Glutamatergic neuron (in vitro differentiated cells): ENCODE data around the gene WDR62. TPM values are rescaled to one million over a fixed set of nuclear protein-coding genes. Genes with fewer than 3 reads are reported as not detected.

Experiments used
- DNase-seq: peaks from one replicate; pipeline ENCODE4 v3.0.0; 2022
- H3K27ac Mint-ChIP-seq: one replicate; pipeline ENCODE4 v1.8.0; 2020; ENCODE audit warnings: mild to moderate bottlenecking, mixed read lengths, inconsistent platforms; ENCODE audit not compliant: unreplicated experiment
- H3K27me3 Mint-ChIP-seq: one replicate; pipeline ENCODE4 v1.8.0; 2020; ENCODE audit warnings: mild to moderate bottlenecking, moderate library complexity, mixed read lengths, inconsistent platforms; ENCODE audit not compliant: unreplicated experiment
- H3K36me3 Mint-ChIP-seq: one replicate; pipeline ENCODE4 v1.8.0; 2020; ENCODE audit warnings: mild to moderate bottlenecking, mixed read lengths, inconsistent platforms; ENCODE audit not compliant: unreplicated experiment
- H3K4me1 Mint-ChIP-seq: one replicate; pipeline ENCODE4 v1.8.0; 2020; ENCODE audit warnings: mild to moderate bottlenecking, low read depth, mixed read lengths, inconsistent platforms; ENCODE audit not compliant: unreplicated experiment
- H3K4me3 Mint-ChIP-seq: one replicate; pipeline ENCODE4 v1.8.0; 2020; ENCODE audit warnings: mild to moderate bottlenecking, mixed read lengths, inconsistent platforms; ENCODE audit not compliant: unreplicated experiment
- H3K9me3 Mint-ChIP-seq: one replicate; pipeline ENCODE4 v1.8.0; 2020; ENCODE audit warnings: mild to moderate bottlenecking, moderate library complexity, mixed read lengths, inconsistent platforms; ENCODE audit not compliant: unreplicated experiment
- total RNA-seq: library from RNA; stranded (reverse); fragmentation: NEBNext Ultra II Directional; extraction: Animal tissue kit (Norgen Biotek cat#: 25700); gene quantifications from one replicate; pipeline ENCODE4 v1.2.1, GENCODE V29; 2021; ENCODE audit not compliant: unreplicated experiment
- TF ChIP-seq, protein P1 (sequence below): fragments of 200-600 bp; sonication (generic); IDR thresholded peaks from one replicate; pipeline ENCODE4 v1.5.0; 2021; ENCODE audit not compliant: partially characterized antibody, unreplicated experiment

Gene WDR62
- total RNA-seq, 1 donor from 2014 or later, result 5.5 TPM

- peaks cover 3% of the 10 kb centered on the region for H3K4me1 Mint-ChIP-seq
- H3K9me3 Mint-ChIP-seq, result peaks cover 2% of the 10 kb centered on the region
Measured at GRCh38 chr19:36028313-36029041, 26.2 kb upstream of the WDR62 start.

DNA sequence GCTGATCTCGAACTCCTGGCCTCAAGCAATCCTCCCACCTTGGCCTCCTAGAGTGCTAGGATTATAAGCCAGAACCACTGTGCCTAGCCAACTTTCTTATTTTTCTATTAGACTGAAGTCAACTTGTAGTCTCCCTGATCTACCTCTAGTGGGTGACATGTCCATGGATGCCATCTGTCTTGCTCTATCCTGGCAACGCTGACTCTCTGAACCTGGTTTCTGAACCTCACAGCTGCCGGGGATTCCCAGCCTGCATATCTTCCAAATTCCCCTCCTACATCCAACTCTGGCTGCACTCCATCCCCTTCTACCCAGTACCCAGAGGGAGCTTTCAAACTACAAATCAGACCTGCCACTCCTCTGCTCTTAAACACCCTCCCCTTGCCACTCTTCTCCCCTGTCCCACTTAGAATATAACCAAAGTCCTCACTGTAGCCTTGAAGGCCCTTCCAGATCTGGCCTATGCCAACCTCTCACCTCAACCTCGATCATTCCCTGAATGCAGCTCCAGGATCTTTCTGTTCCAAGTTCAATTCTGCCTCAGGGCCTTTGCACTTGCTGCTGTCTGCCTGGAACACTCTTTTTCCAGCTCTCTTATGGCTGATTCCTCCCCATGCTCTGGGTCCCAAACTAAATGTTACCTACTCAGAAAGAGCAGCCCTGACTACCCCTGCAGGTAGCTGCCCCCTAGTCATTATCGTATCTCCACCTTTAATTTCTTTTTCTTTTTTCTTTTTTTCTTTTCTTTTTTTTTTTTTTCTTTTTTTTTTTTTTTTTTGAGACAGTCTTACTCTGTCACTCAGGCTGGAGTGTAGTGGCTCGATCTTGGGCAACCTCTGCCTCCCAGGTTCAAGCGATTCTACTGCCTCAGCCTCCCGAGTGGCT is 24.2 kb upstream of the WDR62 start:
- TF ChIP-seq, protein P1, sequence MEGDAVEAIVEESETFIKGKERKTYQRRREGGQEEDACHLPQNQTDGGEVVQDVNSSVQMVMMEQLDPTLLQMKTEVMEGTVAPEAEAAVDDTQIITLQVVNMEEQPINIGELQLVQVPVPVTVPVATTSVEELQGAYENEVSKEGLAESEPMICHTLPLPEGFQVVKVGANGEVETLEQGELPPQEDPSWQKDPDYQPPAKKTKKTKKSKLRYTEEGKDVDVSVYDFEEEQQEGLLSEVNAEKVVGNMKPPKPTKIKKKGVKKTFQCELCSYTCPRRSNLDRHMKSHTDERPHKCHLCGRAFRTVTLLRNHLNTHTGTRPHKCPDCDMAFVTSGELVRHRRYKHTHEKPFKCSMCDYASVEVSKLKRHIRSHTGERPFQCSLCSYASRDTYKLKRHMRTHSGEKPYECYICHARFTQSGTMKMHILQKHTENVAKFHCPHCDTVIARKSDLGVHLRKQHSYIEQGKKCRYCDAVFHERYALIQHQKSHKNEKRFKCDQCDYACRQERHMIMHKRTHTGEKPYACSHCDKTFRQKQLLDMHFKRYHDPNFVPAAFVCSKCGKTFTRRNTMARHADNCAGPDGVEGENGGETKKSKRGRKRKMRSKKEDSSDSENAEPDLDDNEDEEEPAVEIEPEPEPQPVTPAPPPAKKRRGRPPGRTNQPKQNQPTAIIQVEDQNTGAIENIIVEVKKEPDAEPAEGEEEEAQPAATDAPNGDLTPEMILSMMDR, result no peak

More at GRCh38 chr19:36028313-36029041, 26.2 kb upstream of the WDR62 start:
- DNase-seq, result no peak
- TF ChIP-seq, protein P1, result no peak
- H3K27me3 Mint-ChIP-seq, result peaks cover 11% of the 10 kb centered on the region
- H3K27ac Mint-ChIP-seq, result no peak overlapping the region
- no peak overlapping the region for H3K4me3 Mint-ChIP-seq
- peaks cover 4% of the 10 kb centered on the region for H3K36me3 Mint-ChIP-seq

GRCh38 chr19:36031308-36031707 is 23.4 kb upstream of the WDR62 start:
- TF ChIP-seq, protein P1, result no peak
- no peaks in the 10 kb centered on the region for H3K36me3 Mint-ChIP-seq
- H3K9me3 Mint-ChIP-seq, result peaks cover 5% of the 10 kb centered on the region
- DNase-seq, result no peak
- H3K4me3 Mint-ChIP-seq, result peak overlapping the region; percentile 92
- peak overlapping the region; percentile 9 for H3K27ac Mint-ChIP-seq
- H3K4me1 Mint-ChIP-seq, result peaks cover 3% of the 10 kb centered on the region
- H3K27me3 Mint-ChIP-seq, result peaks cover 11% of the 10 kb centered on the region

More for the DNA sequence above, 24.2 kb upstream of the WDR62 start:
- DNase-seq, result no peak
- no peak overlapping the region for H3K27ac Mint-ChIP-seq
- H3K4me3 Mint-ChIP-seq, result peak overlapping the region; percentile 14
- H3K27me3 Mint-ChIP-seq, result peaks cover 12% of the 10 kb centered on the region
- peaks cover 3% of the 10 kb centered on the region for H3K4me1 Mint-ChIP-seq
- H3K9me3 Mint-ChIP-seq, result peaks cover 5% of the 10 kb centered on the region
- no peaks in the 10 kb centered on the region for H3K36me3 Mint-ChIP-seq

- peaks cover 3% of the 10 kb centered on the region for H3K4me1 Mint-ChIP-seq
- peak within 1 kb of the TSS; percentile 70 for H3K27ac Mint-ChIP-seq
- H3K9me3 Mint-ChIP-seq, result peaks cover 5% of the 10 kb centered on the region
- TF ChIP-seq, protein P1, result peak; percentile 13
- peaks cover 13% of the 10 kb centered on the region for H3K27me3 Mint-ChIP-seq
- no peaks in the 10 kb centered on the region for H3K36me3 Mint-ChIP-seq
- peak; percentile 89 for DNase-seq
- peak within 1 kb of the TSS; percentile 92 for H3K4me3 Mint-ChIP-seq
Measured at GRCh38 chr19:36032251-36033104, 22.2 kb upstream of the WDR62 start, which contains the start of gene CLIP3. TSS of gene CLIP3 (minus strand) at chr19:36032873. CDS start at chr19:36032357, 516 bp downstream.
